Vagina (tissue), 2 donors: ENCODE data around the gene FMNL2. TPM values are rescaled to one million over a fixed set of nuclear protein-coding genes. Genes with fewer than 3 reads are reported as not detected.

ENCODE experiments used
- DNase-seq, 2 donors: peaks; one replicate each; pipeline ENCODE4 v3.0.0-alpha.2; 2017; ENCODE audit errors: extremely low spot score in 2 of 2
- H3K27ac ChIP-seq: fragments of 200-600 bp; sonication (generic); one replicate; pipeline ENCODE4 v1.5.1; 2019
- H3K27me3 ChIP-seq: fragments of 200-600 bp; sonication (generic); one replicate; pipeline ENCODE4 v1.5.1; 2019
- H3K36me3 ChIP-seq, 2 donors: fragments of 200-600 bp; sonication (generic); one replicate each; pipeline ENCODE4 v1.5.1; 2017 to 2019
- H3K4me1 ChIP-seq: fragments of 200-600 bp; sonication (generic); one replicate; pipeline ENCODE4 v1.5.1; 2019
- H3K4me3 ChIP-seq, 2 donors: fragments of 200-600 bp; sonication (generic); 1 replicate in 1 of 2; 2 replicates in 1 of 2; pipeline ENCODE4 v1.5.1; 2016 to 2019
- H3K9me3 ChIP-seq: fragments of 200-600 bp; sonication (generic); one replicate; pipeline ENCODE4 v1.5.1; 2019
- CTCF ChIP-seq, 3 experiments: fragments of 450-650 bp in 2 of 3; fragments of 200-600 bp in 1 of 3; sonication (generic) in 1 of 3; IDR thresholded peaks; one replicate each; pipeline ENCODE4 v1.5.1; 2017 to 2019; ENCODE audit warnings: antibody characterized with exemption in 3 of 3, mild to moderate bottlenecking in 2 of 3, moderate library complexity in 2 of 3
- POLR2A ChIP-seq, 2 donors: fragments of 450-650 bp; IDR thresholded peaks; one replicate each; pipeline ENCODE4 v1.6.1; 2017; ENCODE audit warnings: antibody characterized with exemption in 2 of 2, mild to moderate bottlenecking in 2 of 2, moderate library complexity in 2 of 2
- POLR2AphosphoS5 ChIP-seq, 2 donors: sonication (generic); formaldehyde crosslinking; IDR thresholded peaks; one replicate each; pipeline ENCODE4 v1.9.0; 2017; ENCODE audit warnings: antibody characterized with exemption in 2 of 2, mild to moderate bottlenecking in 2 of 2, low read depth in 1 of 2; ENCODE audit not compliant: insufficient read depth in 1 of 2
- intact Hi-C: fragments of 100-400 bp; cut with DNase I; formaldehyde crosslinking; loops from one replicate; pipeline ENCODE4 v1.15.1; 2023
- total RNA-seq: library from RNA; depleted of rRNA; stranded (reverse); fragments of >200 nt; gene quantifications from one replicate; pipeline ENCODE4 v1.2.3, GENCODE V29; 2016

Gene FMNL2
- total RNA-seq, 1 donor from 2014 or later, result 35.4 TPM

- Histone ChIP-seq H3K27me3 (no peaks in the 10 kb centered on the region), H3K4me1 (peaks cover 28% of the 10 kb centered on the region), H3K36me3 (no peaks in the 10 kb centered on the region), H3K4me3 (no peak overlapping the region), H3K27ac (no peak overlapping the region), H3K9me3 (no peaks in the 10 kb centered on the region)
- DNase-seq, result no peak
- TF ChIP-seq CTCF (IDR thresholded peaks at IDR 0.05) (no peak), POLR2AphosphoS5 (IDR thresholded peaks at IDR 0.05; ENCODE audit: insufficient read depth in 1 of 2, low read depth in 1 of 2) (no peak), POLR2A (IDR thresholded peaks at IDR 0.05) (no peak)
- intact Hi-C loops, result no loop called here
These were observed 226.1 kb downstream of the FMNL2 start for GRCh38 chr2:152560873-152561595.

GRCh38 chr2:152562198-152562884, 227.4 kb downstream of the FMNL2 start:
- intact Hi-C loops, result no loop called here
- H3K4me1 ChIP-seq, result peaks cover 23% of the 10 kb centered on the region
- no peaks in the 10 kb centered on the region for H3K9me3 ChIP-seq
- TF ChIP-seq CTCF (IDR thresholded peaks at IDR 0.05), result no peak
- no peak for DNase-seq
- H3K27me3 ChIP-seq, result no peaks in the 10 kb centered on the region
- H3K27ac ChIP-seq, result no peak overlapping the region
- H3K36me3 ChIP-seq, result no peaks in the 10 kb centered on the region
- no peak overlapping the region for H3K4me3 ChIP-seq

- Histone ChIP-seq H3K27ac (no peak overlapping the region), H3K4me3 (no peak overlapping the region), H3K9me3 (no peaks in the 10 kb centered on the region), H3K36me3 (no peaks in the 10 kb centered on the region), H3K27me3 (no peaks in the 10 kb centered on the region), H3K4me1 (peaks cover 11% of the 10 kb centered on the region)
- TF ChIP-seq POLR2AphosphoS5 (IDR thresholded peaks at IDR 0.05; ENCODE audit: insufficient read depth in 1 of 2, low read depth in 1 of 2) (no peak), CTCF (IDR thresholded peaks at IDR 0.05) (no peak), POLR2A (IDR thresholded peaks at IDR 0.05) (no peak)
- intact Hi-C loops, result no loop called here
- DNase-seq, result no peak
These were observed 228.8 kb downstream of the FMNL2 start for GRCh38 chr2:152563764-152564163.

GRCh38 chr2:152564754-152565551, 230.0 kb downstream of the FMNL2 start:
- Histone ChIP-seq H3K36me3 (no peaks in the 10 kb centered on the region), H3K9me3 (no peaks in the 10 kb centered on the region), H3K27ac (no peak overlapping the region), H3K4me3 (no peak overlapping the region), H3K4me1 (no peaks in the 10 kb centered on the region), H3K27me3 (no peaks in the 10 kb centered on the region)
- no peak for DNase-seq
- intact Hi-C loops, result no loop called here
- no peak for TF ChIP-seq POLR2AphosphoS5 (IDR thresholded peaks at IDR 0.05; ENCODE audit: insufficient read depth in 1 of 2, low read depth in 1 of 2)
- no peak for TF ChIP-seq POLR2A (IDR thresholded peaks at IDR 0.05)
- no peak for TF ChIP-seq CTCF (IDR thresholded peaks at IDR 0.05)
